GM12891 (cell line): ENCODE results near the gene CCDC6.
"Not testable (repeated sequence)": the region's sequence is repeated elsewhere in the genome, so short reads cannot be mapped to it uniquely, and the experiment has no call there.

ENCODE experiments used
- DNase-seq: peaks from one replicate; pipeline ENCODE4 v3.0.0; 2011; ENCODE audit warnings: low spot score; ENCODE audit not compliant: insufficient read length
- FAIRE-seq: peaks from 2 replicates; lab custom pipeline; 2011; peaks lifted over from hg19 to GRCh38; lab: Jason Lieb, UNC
- PAX5 ChIP-seq: IDR thresholded peaks from 2 replicates; pipeline ENCODE4 v1.6.1; 2011; ENCODE audit warnings: low read length, moderate library complexity, mild to moderate bottlenecking; ENCODE audit not compliant: insufficient read depth, severe bottlenecking
- POLR2A ChIP-seq: IDR thresholded peaks from 2 replicates; pipeline ENCODE4 v1.6.1; 2011; ENCODE audit warnings: low read depth, low read length, control low read depth
- POLR2AphosphoS5 ChIP-seq: IDR thresholded peaks from 2 replicates; pipeline ENCODE4 v1.6.1; 2011; ENCODE audit warnings: low read depth, low read length, control low read depth
- POU2F2 ChIP-seq: IDR thresholded peaks from 2 replicates; pipeline ENCODE4 v1.6.1; 2011; ENCODE audit warnings: low read depth, mild to moderate bottlenecking, control low read depth, low read length, moderate library complexity
- SPI1 ChIP-seq: IDR thresholded peaks from 2 replicates; pipeline ENCODE4 v1.6.1; 2011; ENCODE audit warnings: low read depth, low read length, control low read depth
- TAF1 ChIP-seq: IDR thresholded peaks from 2 replicates; pipeline ENCODE4 v1.6.1; 2011; ENCODE audit warnings: low read depth, low read length, control low read depth

CCDC6 gene

GRCh38 chr10:59805014-59805413 is 101.3 kb downstream of the CCDC6 start:
- FAIRE-seq (no peak), DNase-seq (no peak)
- TF ChIP-seq POLR2A (no peak), PAX5 (no peak), TAF1 (no peak), POU2F2 (no peak), POLR2AphosphoS5 (no peak), SPI1 (no peak)

- DNase-seq = no peak
- no peak for TF ChIP-seq POLR2AphosphoS5
- TF ChIP-seq POLR2A = no peak
- TF ChIP-seq POU2F2 = no peak
- no peak for TF ChIP-seq PAX5
- TF ChIP-seq TAF1 = no peak
- TF ChIP-seq SPI1 = no peak
- no peak for FAIRE-seq
These were observed 102.1 kb downstream of the CCDC6 start for GRCh38 chr10:59804220-59804619.

- FAIRE-seq = no peak
- no peak for DNase-seq
- TF ChIP-seq POU2F2 (no peak), SPI1 (no peak), POLR2A (no peak), PAX5 (no peak), POLR2AphosphoS5 (no peak), TAF1 (no peak)
These were observed 102.6 kb downstream of the CCDC6 start for GRCh38 chr10:59803714-59804113.

GRCh38 chr10:59801171-59801570 is 105.2 kb downstream of the CCDC6 start:
- DNase-seq (no peak), FAIRE-seq (no peak)
- TF ChIP-seq PAX5 (no peak), POU2F2 (no peak), POLR2A (no peak), POLR2AphosphoS5 (no peak), SPI1 (no peak), TAF1 (no peak)

- DNase-seq (no peak), FAIRE-seq (no peak)
These were observed 106.9 kb downstream of the CCDC6 start for GRCh38 chr10:59799421-59799820.

GRCh38 chr10:59793919-59794318 is 112.4 kb downstream of the CCDC6 start:
- no peak for TF ChIP-seq POLR2AphosphoS5
- DNase-seq (no peak), FAIRE-seq (no peak)

More at GRCh38 chr10:59799421-59799820, 106.9 kb downstream of the CCDC6 start:
- no peak for TF ChIP-seq PAX5
- no peak for TF ChIP-seq TAF1
- TF ChIP-seq SPI1 = no peak
- no peak for TF ChIP-seq POLR2A

GRCh38 chr10:59792812-59793211 is 113.5 kb downstream of the CCDC6 start:
- DNase-seq = no peak
- FAIRE-seq = no peak
- TF ChIP-seq POLR2A (no peak), POU2F2 (no peak), POLR2AphosphoS5 (no peak), PAX5 (no peak), SPI1 (no peak)

GRCh38 chr10:59791601-59792000 is 114.8 kb downstream of the CCDC6 start:
- no peak for TF ChIP-seq SPI1
- TF ChIP-seq POU2F2 = no peak
- TF ChIP-seq PAX5 = no peak
- TF ChIP-seq POLR2AphosphoS5 = no peak
- TF ChIP-seq TAF1 = no peak
- TF ChIP-seq POLR2A = no peak
- FAIRE-seq = no peak
- no peak for DNase-seq

- not testable (repeated sequence) for FAIRE-seq, DNase-seq
These were observed 116.3 kb downstream of the CCDC6 start for GRCh38 chr10:59790080-59790479.

- peak; percentile 45 for FAIRE-seq
These were observed 117.4 kb downstream of the CCDC6 start for GRCh38 chr10:59788914-59789313.

GRCh38 chr10:59787032-59787431 is 119.3 kb downstream of the CCDC6 start:
- DNase-seq, FAIRE-seq: not testable (repeated sequence)

More at GRCh38 chr10:59788914-59789313, 117.4 kb downstream of the CCDC6 start:
- not testable (repeated sequence) for DNase-seq

GRCh38 chr10:59785476-59785875 is 120.9 kb downstream of the CCDC6 start:
- FAIRE-seq, DNase-seq: not testable (repeated sequence)
